Measurements from ENCODE around the gene SZRD1.

DNA sequence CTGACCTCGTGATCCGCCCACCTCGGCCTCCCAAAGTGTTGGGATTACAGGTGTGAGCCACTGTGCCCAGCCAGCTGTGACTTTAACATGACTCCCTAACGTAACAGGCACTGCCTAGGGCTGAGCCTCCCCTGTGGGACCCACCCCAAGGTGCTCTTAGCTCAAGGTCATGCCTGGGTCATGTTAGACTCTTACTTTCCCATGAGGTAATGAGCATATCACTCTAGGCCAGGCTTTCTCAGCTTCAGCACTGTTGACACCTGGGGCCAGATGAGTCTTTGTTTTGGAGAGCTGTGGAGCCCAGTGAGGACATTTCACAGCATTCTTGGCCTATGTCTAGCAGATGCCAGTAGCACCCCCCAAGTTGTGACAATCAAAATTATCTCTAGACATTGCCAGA is 78.0 kb downstream of the SZRD1 start:
- TF ChIP-seq, protein P1, sequence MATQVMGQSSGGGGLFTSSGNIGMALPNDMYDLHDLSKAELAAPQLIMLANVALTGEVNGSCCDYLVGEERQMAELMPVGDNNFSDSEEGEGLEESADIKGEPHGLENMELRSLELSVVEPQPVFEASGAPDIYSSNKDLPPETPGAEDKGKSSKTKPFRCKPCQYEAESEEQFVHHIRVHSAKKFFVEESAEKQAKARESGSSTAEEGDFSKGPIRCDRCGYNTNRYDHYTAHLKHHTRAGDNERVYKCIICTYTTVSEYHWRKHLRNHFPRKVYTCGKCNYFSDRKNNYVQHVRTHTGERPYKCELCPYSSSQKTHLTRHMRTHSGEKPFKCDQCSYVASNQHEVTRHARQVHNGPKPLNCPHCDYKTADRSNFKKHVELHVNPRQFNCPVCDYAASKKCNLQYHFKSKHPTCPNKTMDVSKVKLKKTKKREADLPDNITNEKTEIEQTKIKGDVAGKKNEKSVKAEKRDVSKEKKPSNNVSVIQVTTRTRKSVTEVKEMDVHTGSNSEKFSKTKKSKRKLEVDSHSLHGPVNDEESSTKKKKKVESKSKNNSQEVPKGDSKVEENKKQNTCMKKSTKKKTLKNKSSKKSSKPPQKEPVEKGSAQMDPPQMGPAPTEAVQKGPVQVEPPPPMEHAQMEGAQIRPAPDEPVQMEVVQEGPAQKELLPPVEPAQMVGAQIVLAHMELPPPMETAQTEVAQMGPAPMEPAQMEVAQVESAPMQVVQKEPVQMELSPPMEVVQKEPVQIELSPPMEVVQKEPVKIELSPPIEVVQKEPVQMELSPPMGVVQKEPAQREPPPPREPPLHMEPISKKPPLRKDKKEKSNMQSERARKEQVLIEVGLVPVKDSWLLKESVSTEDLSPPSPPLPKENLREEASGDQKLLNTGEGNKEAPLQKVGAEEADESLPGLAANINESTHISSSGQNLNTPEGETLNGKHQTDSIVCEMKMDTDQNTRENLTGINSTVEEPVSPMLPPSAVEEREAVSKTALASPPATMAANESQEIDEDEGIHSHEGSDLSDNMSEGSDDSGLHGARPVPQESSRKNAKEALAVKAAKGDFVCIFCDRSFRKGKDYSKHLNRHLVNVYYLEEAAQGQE (IDR thresholded peaks at IDR 0.05; ENCODE audit: insufficient read depth in 1 of 2, low read depth in 2 of 2, low read length in 1 of 2) = no peak
- TF ChIP-seq, protein P2, sequence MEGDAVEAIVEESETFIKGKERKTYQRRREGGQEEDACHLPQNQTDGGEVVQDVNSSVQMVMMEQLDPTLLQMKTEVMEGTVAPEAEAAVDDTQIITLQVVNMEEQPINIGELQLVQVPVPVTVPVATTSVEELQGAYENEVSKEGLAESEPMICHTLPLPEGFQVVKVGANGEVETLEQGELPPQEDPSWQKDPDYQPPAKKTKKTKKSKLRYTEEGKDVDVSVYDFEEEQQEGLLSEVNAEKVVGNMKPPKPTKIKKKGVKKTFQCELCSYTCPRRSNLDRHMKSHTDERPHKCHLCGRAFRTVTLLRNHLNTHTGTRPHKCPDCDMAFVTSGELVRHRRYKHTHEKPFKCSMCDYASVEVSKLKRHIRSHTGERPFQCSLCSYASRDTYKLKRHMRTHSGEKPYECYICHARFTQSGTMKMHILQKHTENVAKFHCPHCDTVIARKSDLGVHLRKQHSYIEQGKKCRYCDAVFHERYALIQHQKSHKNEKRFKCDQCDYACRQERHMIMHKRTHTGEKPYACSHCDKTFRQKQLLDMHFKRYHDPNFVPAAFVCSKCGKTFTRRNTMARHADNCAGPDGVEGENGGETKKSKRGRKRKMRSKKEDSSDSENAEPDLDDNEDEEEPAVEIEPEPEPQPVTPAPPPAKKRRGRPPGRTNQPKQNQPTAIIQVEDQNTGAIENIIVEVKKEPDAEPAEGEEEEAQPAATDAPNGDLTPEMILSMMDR (IDR thresholded peaks at IDR 0.05) = no peak
- TF ChIP-seq TCF7L2 (IDR thresholded peaks at IDR 0.05; ENCODE audit: low read depth, low read length) = no peak
- no peak for TF ChIP-seq POLR2AphosphoS5 (IDR thresholded peaks at IDR 0.05; ENCODE audit: low read depth, low read length)
- no peak for TF ChIP-seq SIN3A (IDR thresholded peaks at IDR 0.05; ENCODE audit: borderline replicate concordance, insufficient read depth, low read depth, low read length)

All from Panc1 (cell line).